Keratinocyte (primary cell): ENCODE results near the gene BOLA3. TPM values are rescaled to one million over a fixed set of nuclear protein-coding genes. Genes with fewer than 3 reads are reported as not detected.

Experiments
- DNase-seq: peaks from one replicate; pipeline ENCODE4 v3.0.0-alpha.2; 2011; ENCODE audit warnings: low read depth, missing footprints, low spot score
- FAIRE-seq: peaks from 2 replicates; lab custom pipeline; 2011; peaks lifted over from hg19 to GRCh38; lab: Jason Lieb, UNC
- H2AFZ ChIP-seq: 2 replicates; pipeline ENCODE4 v1.6.0; 2012; ENCODE audit warnings: low read length, control low read depth, inconsistent platforms; ENCODE audit not compliant: control insufficient read depth
- H3K27ac ChIP-seq: 2 replicates; pipeline ENCODE4 v1.5.1; 2011; ENCODE audit warnings: low read length; ENCODE audit not compliant: control insufficient read depth, insufficient read depth
- H3K27me3 ChIP-seq: 3 replicates; pipeline ENCODE4 v1.6.0; 2011; ENCODE audit warnings: low read length; ENCODE audit not compliant: control insufficient read depth, insufficient read depth; ENCODE audit errors: extremely low read depth
- H3K36me3 ChIP-seq, 2 experiments: 2 replicates in 1 of 2; 3 replicates in 1 of 2; pipeline ENCODE4 v1.5.1; 2011; ENCODE audit warnings: low read length in 2 of 2, mild to moderate bottlenecking in 1 of 2; ENCODE audit not compliant: control insufficient read depth in 2 of 2, insufficient read depth in 2 of 2; ENCODE audit errors: extremely low read depth in 1 of 2
- H3K4me1 ChIP-seq: 3 replicates; pipeline ENCODE4 v1.5.1; 2011; ENCODE audit warnings: low read length; ENCODE audit not compliant: control insufficient read depth, insufficient read depth; ENCODE audit errors: extremely low read depth
- H3K4me2 ChIP-seq: 3 replicates; pipeline ENCODE4 v1.6.0; 2011; ENCODE audit warnings: low read depth, low read length; ENCODE audit not compliant: control insufficient read depth, insufficient read depth; ENCODE audit errors: extremely low read depth
- H3K4me3 ChIP-seq, 3 experiments: fragments of 200-600 bp in 1 of 3; sonication (generic) in 1 of 3; 2 replicates in 2 of 3; 3 replicates in 1 of 3; pipeline ENCODE4 v1.5.1; 2011 to 2016; ENCODE audit warnings: low read length in 3 of 3, mild to moderate bottlenecking in 3 of 3, control low read depth in 2 of 3, inconsistent platforms in 1 of 3, low read depth in 1 of 3, mixed read lengths in 1 of 3, mixed run types in 1 of 3, moderate library complexity in 1 of 3; ENCODE audit not compliant: control insufficient read depth in 2 of 3, insufficient read depth in 2 of 3; ENCODE audit errors: extremely low read depth in 1 of 3
- H3K79me2 ChIP-seq: 2 replicates; pipeline ENCODE4 v1.6.0; 2012; ENCODE audit warnings: low read length; ENCODE audit not compliant: control insufficient read depth, insufficient read depth
- H3K9ac ChIP-seq: 3 replicates; pipeline ENCODE4 v1.6.0; 2011; ENCODE audit warnings: low read length; ENCODE audit not compliant: control insufficient read depth, insufficient read depth; ENCODE audit errors: extremely low read depth
- H3K9me1 ChIP-seq: 3 replicates; pipeline ENCODE4 v1.6.0; 2011; ENCODE audit warnings: low read length; ENCODE audit not compliant: control insufficient read depth, insufficient read depth; ENCODE audit errors: extremely low read depth
- H3K9me3 ChIP-seq: 2 replicates; pipeline ENCODE4 v1.5.1; 2012; ENCODE audit warnings: low read depth, low read length; ENCODE audit not compliant: control insufficient read depth
- H4K20me1 ChIP-seq: 3 replicates; pipeline ENCODE4 v1.6.0; 2011; ENCODE audit warnings: low read length; ENCODE audit not compliant: control insufficient read depth, insufficient read depth; ENCODE audit errors: extremely low read depth
- EZH2 ChIP-seq: IDR thresholded peaks from one replicate; pipeline ENCODE4 v1.6.1; 2012; ENCODE audit warnings: inconsistent platforms, mild to moderate bottlenecking, low read length, moderate library complexity
- dilution Hi-C: fragments of 300-500 bp; cut with MboI; formaldehyde crosslinking; loops from one replicate; pipeline ENCODE4 v1.7.0; 2020; ENCODE audit warnings: low sequenced_read_pairs; ENCODE audit not compliant: extremely low pct_ligation_motif_present
- polyA plus RNA-seq, 5 experiments: library from polyadenylated mRNA; depleted of rRNA in 3 of 5; stranded (reverse) in 3 of 5; stranded (forward) in 1 of 5; unstranded in 1 of 5; fragments of >200 nt; gene quantifications; 1 replicate in 1 of 5; 2 replicates in 3 of 5; 3 replicates in 1 of 5; pipeline versions ENCODE4 v1.2.1 to v1.2.3, GENCODE V29; 2011 to 2012; ENCODE audit warnings: missing spikeins in 2 of 5, low read depth in 1 of 5, low replicate concordance in 1 of 5
- TF ChIP-seq, protein P1 (sequence below), 3 experiments: IDR thresholded peaks in 1 of 3; conservative IDR thresholded peaks in 1 of 3; optimal IDR thresholded peaks in 1 of 3; 2 replicates in 2 of 3; 3 replicates in 1 of 3; pipeline versions ENCODE3 to v1.5.1; 2011; ENCODE audit warnings: low read length in 3 of 3, mild to moderate bottlenecking in 3 of 3, moderate library complexity in 2 of 3, control low read depth in 1 of 3, inconsistent platforms in 1 of 3; ENCODE audit not compliant: insufficient read depth in 2 of 3; ENCODE audit errors: extremely low read depth in 1 of 3

BOLA3 gene
- polyA plus RNA-seq, 1 donor (not counting 4 experiments of a cell fraction or from before 2014, with no cell fraction given), result 116 TPM

DNA sequence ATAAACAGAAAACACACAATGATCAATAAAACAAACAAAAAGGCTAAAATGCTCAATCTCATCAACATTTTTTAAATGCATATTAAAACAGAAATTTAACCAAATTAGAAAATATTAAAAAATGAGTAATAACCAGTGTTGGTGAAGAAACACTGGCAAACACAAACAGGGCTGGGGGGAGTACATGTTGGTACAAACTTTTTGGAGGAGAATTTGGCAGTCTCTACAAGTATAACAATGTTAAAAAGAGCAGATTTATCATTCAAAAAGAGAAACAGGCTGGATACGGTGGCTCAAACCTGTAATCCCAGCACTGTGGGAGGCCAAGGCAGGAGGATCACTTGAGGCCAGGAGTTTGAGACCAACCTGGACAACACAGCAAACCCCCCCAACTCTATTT, 17.0 kb upstream of the BOLA3 start:
- Histone ChIP-seq H3K79me2 (peaks cover 26% of the 10 kb centered on the region), H3K9ac (no peak overlapping the region), H3K9me1 (no peaks in the 10 kb centered on the region), H3K27ac (no peak overlapping the region), H4K20me1 (peaks cover 6% of the 10 kb centered on the region), H3K4me2 (no peak overlapping the region), H3K9me3 (no peaks in the 10 kb centered on the region), H3K27me3 (no peaks in the 10 kb centered on the region), H2AFZ (no peak overlapping the region), H3K4me3 (no peak overlapping the region), H3K36me3 (peaks cover 13 to 15% of the 10 kb centered on the region in 2 experiments), H3K4me1 (no peaks in the 10 kb centered on the region)
- dilution Hi-C loops, result no loop called here
- DNase-seq (no peak), FAIRE-seq (no peak)
- TF ChIP-seq EZH2, result no peak
- TF ChIP-seq, protein P1, sequence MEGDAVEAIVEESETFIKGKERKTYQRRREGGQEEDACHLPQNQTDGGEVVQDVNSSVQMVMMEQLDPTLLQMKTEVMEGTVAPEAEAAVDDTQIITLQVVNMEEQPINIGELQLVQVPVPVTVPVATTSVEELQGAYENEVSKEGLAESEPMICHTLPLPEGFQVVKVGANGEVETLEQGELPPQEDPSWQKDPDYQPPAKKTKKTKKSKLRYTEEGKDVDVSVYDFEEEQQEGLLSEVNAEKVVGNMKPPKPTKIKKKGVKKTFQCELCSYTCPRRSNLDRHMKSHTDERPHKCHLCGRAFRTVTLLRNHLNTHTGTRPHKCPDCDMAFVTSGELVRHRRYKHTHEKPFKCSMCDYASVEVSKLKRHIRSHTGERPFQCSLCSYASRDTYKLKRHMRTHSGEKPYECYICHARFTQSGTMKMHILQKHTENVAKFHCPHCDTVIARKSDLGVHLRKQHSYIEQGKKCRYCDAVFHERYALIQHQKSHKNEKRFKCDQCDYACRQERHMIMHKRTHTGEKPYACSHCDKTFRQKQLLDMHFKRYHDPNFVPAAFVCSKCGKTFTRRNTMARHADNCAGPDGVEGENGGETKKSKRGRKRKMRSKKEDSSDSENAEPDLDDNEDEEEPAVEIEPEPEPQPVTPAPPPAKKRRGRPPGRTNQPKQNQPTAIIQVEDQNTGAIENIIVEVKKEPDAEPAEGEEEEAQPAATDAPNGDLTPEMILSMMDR (optimal IDR thresholded peaks at IDR 0.05 in 1 of 3, IDR thresholded peaks at IDR 0.05 in 1 of 3, conservative IDR thresholded peaks at IDR 0.05 in 1 of 3; ENCODE audit: extremely low read depth in 1 of 3, insufficient read depth in 2 of 3, low read length in 3 of 3), result no peak

DNA sequence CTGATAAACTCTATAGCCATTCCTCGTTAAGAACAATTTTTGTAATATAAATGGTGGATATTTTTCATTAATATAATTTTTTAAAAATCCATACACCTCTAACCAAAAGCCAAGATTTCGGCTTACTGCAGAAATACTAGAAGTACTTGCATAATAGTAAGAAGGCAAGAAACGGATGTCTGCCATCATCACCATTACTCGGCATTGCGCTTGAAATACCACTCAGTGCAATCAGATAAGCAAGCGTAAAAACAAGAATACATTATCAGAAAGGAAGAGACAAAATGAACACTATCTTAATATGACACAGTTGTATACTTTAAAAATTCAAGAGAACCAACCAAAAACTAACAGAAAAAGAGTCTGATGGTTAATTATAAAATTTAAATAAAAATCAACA, 15.2 kb upstream of the BOLA3 start:
- Histone ChIP-seq H3K9me1 (no peaks in the 10 kb centered on the region), H3K9me3 (no peaks in the 10 kb centered on the region), H3K79me2 (peaks cover 21% of the 10 kb centered on the region), H3K4me1 (no peaks in the 10 kb centered on the region), H3K4me2 (no peak overlapping the region), H3K36me3 (peaks cover 15 to 18% of the 10 kb centered on the region in 2 experiments), H3K4me3 (no peak overlapping the region), H3K27ac (no peak overlapping the region), H3K27me3 (no peaks in the 10 kb centered on the region), H2AFZ (no peak overlapping the region), H3K9ac (no peak overlapping the region), H4K20me1 (peaks cover 3% of the 10 kb centered on the region)
- TF ChIP-seq, protein P1 (optimal IDR thresholded peaks at IDR 0.05 in 1 of 3, IDR thresholded peaks at IDR 0.05 in 1 of 3, conservative IDR thresholded peaks at IDR 0.05 in 1 of 3; ENCODE audit: extremely low read depth in 1 of 3, insufficient read depth in 2 of 3, low read length in 3 of 3), result no peak
- no peak for TF ChIP-seq EZH2
- dilution Hi-C loops, result no loop called here
- FAIRE-seq (no peak), DNase-seq (no peak)
